Measurements from ENCODE around the gene CDK15.

CDK15 gene

DNA sequence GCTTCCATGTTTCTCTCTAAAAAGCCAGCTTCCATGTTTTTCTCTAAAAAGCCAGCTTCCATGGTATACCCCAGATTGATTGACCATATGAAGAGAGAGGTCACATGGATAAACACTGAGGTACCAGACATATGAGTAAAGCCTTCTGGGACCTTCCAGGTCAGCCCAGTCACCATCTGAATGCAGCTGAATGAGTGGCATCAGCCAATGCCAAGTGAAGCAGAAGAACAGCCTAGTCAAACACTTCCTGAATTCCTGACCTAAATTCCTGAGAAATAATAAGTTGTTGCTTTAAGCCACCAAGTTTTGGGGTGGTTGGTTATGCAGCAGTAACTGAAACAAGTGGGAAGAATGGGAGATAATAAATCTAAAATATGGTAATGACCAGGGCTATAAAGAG is 19.9 kb upstream of the CDK15 start:
- H3K9me3 ChIP-seq (ENCODE audit: insufficient read depth, low read length): no peaks in the 10 kb centered on the region
- H4K20me1 ChIP-seq (ENCODE audit: low read depth, low read length): no peaks in the 10 kb centered on the region
- H3K4me3 ChIP-seq (ENCODE audit: insufficient read depth, low read length, poor library complexity, severe bottlenecking): no peak overlapping the region
- H3K4me2 ChIP-seq (ENCODE audit: low read depth, low read length, poor library complexity, severe bottlenecking): no peak overlapping the region
- H3K27me3 ChIP-seq (ENCODE audit: low read length): no peaks in the 10 kb centered on the region
- H2AFZ ChIP-seq (ENCODE audit: low read depth, low read length, severe bottlenecking): no peak overlapping the region
- H3K9ac ChIP-seq (ENCODE audit: low read length): no peak overlapping the region
- no peaks in the 10 kb centered on the region for H3K79me2 ChIP-seq (ENCODE audit: insufficient read depth, low read length)
- H3K9me2 ChIP-seq (replicated peaks; ENCODE audit: insufficient read depth, low read length): no peaks in the 10 kb centered on the region
- TF ChIP-seq EZH2phosphoT487 (conservative IDR thresholded peaks at IDR 0.05; ENCODE audit: low read length): no peak
- TF ChIP-seq, protein P1, sequence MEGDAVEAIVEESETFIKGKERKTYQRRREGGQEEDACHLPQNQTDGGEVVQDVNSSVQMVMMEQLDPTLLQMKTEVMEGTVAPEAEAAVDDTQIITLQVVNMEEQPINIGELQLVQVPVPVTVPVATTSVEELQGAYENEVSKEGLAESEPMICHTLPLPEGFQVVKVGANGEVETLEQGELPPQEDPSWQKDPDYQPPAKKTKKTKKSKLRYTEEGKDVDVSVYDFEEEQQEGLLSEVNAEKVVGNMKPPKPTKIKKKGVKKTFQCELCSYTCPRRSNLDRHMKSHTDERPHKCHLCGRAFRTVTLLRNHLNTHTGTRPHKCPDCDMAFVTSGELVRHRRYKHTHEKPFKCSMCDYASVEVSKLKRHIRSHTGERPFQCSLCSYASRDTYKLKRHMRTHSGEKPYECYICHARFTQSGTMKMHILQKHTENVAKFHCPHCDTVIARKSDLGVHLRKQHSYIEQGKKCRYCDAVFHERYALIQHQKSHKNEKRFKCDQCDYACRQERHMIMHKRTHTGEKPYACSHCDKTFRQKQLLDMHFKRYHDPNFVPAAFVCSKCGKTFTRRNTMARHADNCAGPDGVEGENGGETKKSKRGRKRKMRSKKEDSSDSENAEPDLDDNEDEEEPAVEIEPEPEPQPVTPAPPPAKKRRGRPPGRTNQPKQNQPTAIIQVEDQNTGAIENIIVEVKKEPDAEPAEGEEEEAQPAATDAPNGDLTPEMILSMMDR (IDR thresholded peaks at IDR 0.05; ENCODE audit: insufficient read depth, low read length, poor library complexity, severe bottlenecking): no peak
- H3K27ac ChIP-seq (ENCODE audit: low read depth, low read length): no peak overlapping the region
- no peaks in the 10 kb centered on the region for H3K36me3 ChIP-seq (ENCODE audit: low read length)
- H3F3A ChIP-seq (ENCODE audit: insufficient read depth): no peaks in the 10 kb centered on the region; the same call in 1 of the 2 replicates

DNA sequence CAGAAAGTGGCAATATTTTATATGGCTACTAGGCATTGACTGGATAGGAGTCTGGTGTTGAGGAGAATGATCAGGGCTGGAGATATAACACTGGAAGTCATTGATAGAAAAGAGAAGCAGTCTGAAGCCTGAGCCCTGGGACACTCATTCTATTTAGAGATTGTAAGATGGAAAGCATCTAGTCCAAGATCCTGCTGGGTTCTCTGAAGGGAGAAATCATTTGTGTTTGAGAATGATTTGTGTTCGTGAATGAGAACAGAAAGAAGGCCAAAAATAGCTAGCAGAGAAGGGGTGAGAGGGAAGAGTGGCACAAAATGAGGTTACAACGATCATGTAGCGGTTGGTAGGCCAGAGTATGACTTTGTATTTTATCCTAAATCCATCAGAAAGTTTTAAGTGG is 18.0 kb upstream of the CDK15 start:
- Histone ChIP-seq H2AFZ (ENCODE audit: low read depth, low read length, severe bottlenecking) (no peak overlapping the region), H4K20me1 (ENCODE audit: low read depth, low read length) (no peaks in the 10 kb centered on the region), H3K9me3 (ENCODE audit: insufficient read depth, low read length) (no peaks in the 10 kb centered on the region), H3K27me3 (ENCODE audit: low read length) (no peaks in the 10 kb centered on the region), H3K4me2 (ENCODE audit: low read depth, low read length, poor library complexity, severe bottlenecking) (no peak overlapping the region), H3K27ac (ENCODE audit: low read depth, low read length) (no peak overlapping the region), H3F3A (ENCODE audit: insufficient read depth) (no peaks in the 10 kb centered on the region), H3K9me2 (replicated peaks; ENCODE audit: insufficient read depth, low read length) (no peaks in the 10 kb centered on the region), H3K79me2 (ENCODE audit: insufficient read depth, low read length) (no peaks in the 10 kb centered on the region), H3K9ac (ENCODE audit: low read length) (no peak overlapping the region), H3K4me3 (ENCODE audit: insufficient read depth, low read length, poor library complexity, severe bottlenecking) (no peak overlapping the region), H3K36me3 (ENCODE audit: low read length) (no peaks in the 10 kb centered on the region)
- TF ChIP-seq, protein P1 (IDR thresholded peaks at IDR 0.05; ENCODE audit: insufficient read depth, low read length, poor library complexity, severe bottlenecking): no peak

DNA sequence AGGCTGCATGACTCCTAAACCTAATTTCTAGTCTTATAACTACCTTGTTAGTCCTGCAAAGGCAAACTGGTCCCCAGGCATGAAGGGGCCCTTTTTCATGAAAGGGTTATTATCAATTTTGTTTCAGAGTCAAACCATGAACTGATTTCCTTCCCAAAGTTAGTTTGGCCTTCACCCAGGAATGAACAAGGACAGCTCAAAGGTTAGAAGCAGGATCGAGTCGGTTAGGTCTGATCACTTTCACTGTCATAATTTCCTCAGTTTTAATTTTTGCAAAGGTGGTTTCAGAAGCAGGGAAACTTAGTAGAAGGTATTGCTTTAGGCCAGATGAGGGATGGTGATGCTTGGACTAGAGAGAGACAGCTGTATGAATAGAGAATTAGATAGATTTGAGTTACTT is 16.9 kb upstream of the CDK15 start:
- H4K20me1 ChIP-seq (ENCODE audit: low read depth, low read length): no peaks in the 10 kb centered on the region
- H3K9ac ChIP-seq (ENCODE audit: low read length): no peak overlapping the region
- H3K79me2 ChIP-seq (ENCODE audit: insufficient read depth, low read length): no peaks in the 10 kb centered on the region
- H3K9me3 ChIP-seq (ENCODE audit: insufficient read depth, low read length): no peaks in the 10 kb centered on the region
- H3K27me3 ChIP-seq (ENCODE audit: low read length): no peaks in the 10 kb centered on the region
- H3F3A ChIP-seq (ENCODE audit: insufficient read depth): no peaks in the 10 kb centered on the region
- H3K27ac ChIP-seq (ENCODE audit: low read depth, low read length): no peak overlapping the region
- no peak overlapping the region for H2AFZ ChIP-seq (ENCODE audit: low read depth, low read length, severe bottlenecking)
- H3K4me2 ChIP-seq (ENCODE audit: low read depth, low read length, poor library complexity, severe bottlenecking): no peak overlapping the region
- no peaks in the 10 kb centered on the region for H3K36me3 ChIP-seq (ENCODE audit: low read length)
- H3K4me3 ChIP-seq (ENCODE audit: insufficient read depth, low read length, poor library complexity, severe bottlenecking): no peak overlapping the region
- TF ChIP-seq, protein P1 (IDR thresholded peaks at IDR 0.05; ENCODE audit: insufficient read depth, low read length, poor library complexity, severe bottlenecking): no peak
- no peak for TF ChIP-seq EZH2phosphoT487 (conservative IDR thresholded peaks at IDR 0.05; ENCODE audit: low read length)
- H3K9me2 ChIP-seq (replicated peaks; ENCODE audit: insufficient read depth, low read length): no peaks in the 10 kb centered on the region

DNA sequence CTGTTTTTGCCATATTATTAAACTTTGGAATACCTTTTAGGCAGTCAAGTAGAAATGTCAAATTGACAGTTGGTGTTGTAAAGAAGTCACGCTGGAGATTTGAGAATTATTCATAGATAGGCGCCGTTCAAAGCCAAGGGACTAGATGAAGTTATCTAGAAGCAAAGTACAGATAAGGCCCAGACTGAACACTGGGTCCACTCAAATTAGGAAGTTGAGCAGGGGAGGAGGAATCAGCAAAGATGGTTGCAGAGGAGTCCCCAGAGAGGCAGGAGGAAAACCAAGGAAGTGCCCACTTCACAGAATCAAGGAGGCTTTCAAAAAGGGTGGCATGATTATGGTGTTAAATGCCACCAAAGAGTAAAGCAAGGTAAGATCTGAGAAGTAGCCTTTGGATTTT is 16.0 kb upstream of the CDK15 start:
- H3K36me3 ChIP-seq (ENCODE audit: low read length): no peaks in the 10 kb centered on the region
- no peaks in the 10 kb centered on the region for H3F3A ChIP-seq (ENCODE audit: insufficient read depth)
- H3K9me3 ChIP-seq (ENCODE audit: insufficient read depth, low read length): no peaks in the 10 kb centered on the region
- no peak overlapping the region for H2AFZ ChIP-seq (ENCODE audit: low read depth, low read length, severe bottlenecking)
- no peaks in the 10 kb centered on the region for H3K27me3 ChIP-seq (ENCODE audit: low read length)
- TF ChIP-seq, protein P1 (IDR thresholded peaks at IDR 0.05; ENCODE audit: insufficient read depth, low read length, poor library complexity, severe bottlenecking): no peak
- TF ChIP-seq EZH2phosphoT487 (conservative IDR thresholded peaks at IDR 0.05; ENCODE audit: low read length): no peak
- H3K4me2 ChIP-seq (ENCODE audit: low read depth, low read length, poor library complexity, severe bottlenecking): no peak overlapping the region
- no peaks in the 10 kb centered on the region for H3K9me2 ChIP-seq (replicated peaks; ENCODE audit: insufficient read depth, low read length)
- H3K79me2 ChIP-seq (ENCODE audit: insufficient read depth, low read length): no peaks in the 10 kb centered on the region
- H4K20me1 ChIP-seq (ENCODE audit: low read depth, low read length): no peaks in the 10 kb centered on the region
- no peak overlapping the region for H3K27ac ChIP-seq (ENCODE audit: low read depth, low read length)
- no peak overlapping the region for H3K4me3 ChIP-seq (ENCODE audit: insufficient read depth, low read length, poor library complexity, severe bottlenecking)
- H3K9ac ChIP-seq (ENCODE audit: low read length): no peak overlapping the region

Measured in SU-DHL-6 (cell line).